Stimulated activated CD4-positive, alpha-beta T cell treated with anti-CD3 and anti-CD28 coated beads, TNF-alpha, amount 100 ng/mL, for 4 hours (primary cell): ENCODE measurements around the gene VAT1.

ENCODE experiments used
- DNase-seq, 3 experiments: peaks; one replicate each; pipeline ENCODE4 v3.0.0-alpha.2; 2020; ENCODE audit warnings: low read depth in 3 of 3

VAT1 gene

GRCh38 chr17:43027091-43028032 is 5.2 kb upstream of the VAT1 start:
- DNase-seq = no peak

- DNase-seq = no peak
Observed at GRCh38 chr17:43026595-43026994, 4.4 kb upstream of the VAT1 start.

- DNase-seq = no peak
Observed at GRCh38 chr17:43025766-43026537, 3.8 kb upstream of the VAT1 start.

GRCh38 chr17:43025290-43025657 is 3.1 kb upstream of the VAT1 start:
- no peak for DNase-seq

- DNase-seq = peak; percentile 61 to 68 (median 65)
Observed at GRCh38 chr17:43024407-43025289, 2.5 kb upstream of the VAT1 start, which contains the start of gene RND2. TSS of gene RND2 (plus strand) at chr17:43025231. CDS start at chr17:43025348, 117 bp downstream.

GRCh38 chr17:43020789-43021740 is 1.1 kb downstream of the VAT1 start:
- DNase-seq = no peak

GRCh38 chr17:43020030-43020621 is 2.1 kb downstream of the VAT1 start:
- no peak for DNase-seq

- DNase-seq = no peak
Observed at GRCh38 chr17:43019418-43019817, 2.8 kb downstream of the VAT1 start.

- DNase-seq = no peak
Observed at GRCh38 chr17:43018932-43019331, 3.3 kb downstream of the VAT1 start.

GRCh38 chr17:43018008-43018853 is 4.0 kb downstream of the VAT1 start:
- DNase-seq = no peak

GRCh38 chr17:43016216-43016615 is 6.0 kb downstream of the VAT1 start:
- no peak for DNase-seq

- DNase-seq = no peak
Observed at GRCh38 chr17:43015579-43015978, 6.6 kb downstream of the VAT1 start.

GRCh38 chr17:43014649-43015542 is 7.3 kb downstream of the VAT1 start:
- DNase-seq = no peak

- no peak for DNase-seq
Observed at GRCh38 chr17:43014020-43014648, 8.1 kb downstream of the VAT1 start.

GRCh38 chr17:43013296-43013695 is 8.9 kb downstream of the VAT1 start:
- no peak for DNase-seq

- DNase-seq = no peak
Observed at GRCh38 chr17:43011728-43012472, 10.3 kb downstream of the VAT1 start.
